GM19239 (cell line): Measurements from ENCODE around the gene RDH14.

Experiments used
- DNase-seq: peaks from one replicate; pipeline ENCODE4 v3.0.0; 2011; ENCODE audit warnings: low spot score; ENCODE audit not compliant: insufficient read length
- FAIRE-seq: peaks from 2 replicates; lab custom pipeline; 2011; peaks lifted over from hg19 to GRCh38; lab: Jason Lieb, UNC

Gene RDH14

DNA sequence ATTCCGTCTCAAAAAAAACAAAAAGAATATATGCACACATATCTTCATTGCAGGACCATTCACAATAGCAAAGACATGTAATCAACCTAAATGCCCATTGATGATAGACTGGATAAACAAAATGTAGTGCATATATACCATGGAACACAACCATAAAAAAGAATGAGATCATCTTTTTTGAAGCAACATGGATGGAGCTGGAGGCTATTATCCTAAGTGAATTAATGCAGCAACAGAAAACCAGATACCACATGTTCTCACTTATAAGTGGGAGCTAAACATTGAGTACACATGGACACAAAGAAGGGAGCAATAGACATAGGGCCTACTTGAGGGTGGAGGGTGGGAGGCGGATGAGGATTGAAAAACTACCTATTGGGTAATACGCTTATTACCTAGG lies 20.2 kb upstream of the RDH14 start:
- FAIRE-seq (no peak), DNase-seq (no peak)

DNA sequence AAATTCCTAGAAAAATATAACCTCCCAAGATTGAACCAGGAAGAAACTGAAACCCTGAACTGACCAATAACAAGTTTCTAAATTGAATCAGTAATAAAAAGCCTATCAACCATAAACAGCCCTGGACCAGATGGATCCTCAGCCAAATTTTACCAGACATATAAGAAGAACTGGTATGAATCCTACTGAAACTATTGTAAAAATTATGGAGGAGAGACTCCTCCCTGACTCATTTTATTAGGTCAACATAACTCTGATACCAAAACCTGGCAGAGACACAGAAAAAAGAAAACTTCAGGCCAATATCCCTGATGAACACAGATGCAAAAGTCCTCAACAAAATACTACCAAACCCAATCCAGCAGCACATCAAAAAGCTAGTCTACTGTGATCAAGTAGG lies 17.6 kb upstream of the RDH14 start:
- no peak for DNase-seq
- no peak for FAIRE-seq

DNA sequence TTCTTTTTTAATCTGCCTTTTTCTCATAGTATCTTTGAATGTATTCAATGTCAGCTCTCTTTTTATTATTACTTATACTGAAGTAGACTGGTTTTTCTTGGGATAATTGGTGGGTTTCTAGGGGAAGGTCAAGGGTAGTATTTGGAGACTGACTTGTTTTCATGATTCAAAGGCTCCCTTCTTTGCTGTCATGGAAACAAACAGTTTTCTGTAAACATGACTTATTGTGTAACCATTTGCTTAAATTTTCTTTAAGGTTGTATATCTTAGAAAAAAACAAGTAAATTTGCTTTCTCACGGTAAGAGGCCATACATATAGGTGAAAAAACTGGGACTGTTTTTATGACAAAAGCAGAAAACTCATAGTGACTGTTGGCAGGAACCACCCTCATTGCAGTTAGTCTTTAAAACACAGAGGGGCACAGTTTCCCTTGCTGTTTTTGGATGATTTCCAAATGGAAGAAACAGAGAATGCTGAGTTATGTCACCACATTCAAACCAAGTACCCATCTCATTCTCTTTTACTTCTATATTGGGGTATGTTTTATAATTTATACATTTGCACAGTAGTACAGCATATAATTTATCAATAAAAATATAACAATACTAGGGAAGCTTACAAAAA lies 5.8 kb upstream of the RDH14 start:
- no peak for DNase-seq
- FAIRE-seq = no peak

DNA sequence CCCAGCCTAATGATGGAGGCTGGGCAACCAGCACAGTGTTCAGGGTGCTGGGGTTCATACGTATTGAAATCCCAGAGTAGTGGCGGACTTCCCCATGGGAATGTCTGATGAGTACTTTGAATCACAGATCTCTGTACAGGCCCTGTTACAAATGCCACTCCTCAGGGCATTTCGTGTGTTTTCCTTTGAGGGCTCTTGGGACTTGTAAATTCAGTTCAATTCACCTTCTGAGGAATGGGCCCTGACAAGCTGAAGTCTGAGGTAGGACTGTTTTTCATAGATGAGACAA lies 288 bp upstream of the RDH14 start:
- FAIRE-seq = no peak
- no peak for DNase-seq

DNA sequence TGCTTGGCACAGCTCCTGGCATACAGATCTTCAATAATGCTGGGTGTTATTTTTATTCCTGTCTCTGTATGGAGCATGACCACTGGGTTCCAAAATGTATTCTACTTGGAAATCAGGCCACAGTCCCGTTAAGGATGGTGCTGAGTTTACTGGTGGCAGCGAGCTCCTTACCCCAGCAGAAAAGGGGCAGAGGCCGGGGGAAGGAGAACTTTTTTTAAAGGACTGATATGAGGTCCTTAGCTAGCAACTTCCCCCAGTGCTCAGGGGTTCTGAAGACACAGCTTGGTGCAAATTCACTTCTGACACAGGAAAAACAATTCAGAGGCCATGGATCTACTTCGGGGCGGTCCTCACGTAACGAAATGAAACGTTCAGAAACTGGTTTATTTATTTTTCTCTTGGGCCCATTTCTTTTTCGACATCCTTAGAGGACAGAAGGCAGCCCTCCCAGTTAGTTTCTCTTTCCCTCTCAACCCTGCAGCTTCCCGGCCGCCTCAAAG lies 872 bp downstream of the RDH14 start:
- DNase-seq (no peak), FAIRE-seq (peak; percentile 70)

DNA sequence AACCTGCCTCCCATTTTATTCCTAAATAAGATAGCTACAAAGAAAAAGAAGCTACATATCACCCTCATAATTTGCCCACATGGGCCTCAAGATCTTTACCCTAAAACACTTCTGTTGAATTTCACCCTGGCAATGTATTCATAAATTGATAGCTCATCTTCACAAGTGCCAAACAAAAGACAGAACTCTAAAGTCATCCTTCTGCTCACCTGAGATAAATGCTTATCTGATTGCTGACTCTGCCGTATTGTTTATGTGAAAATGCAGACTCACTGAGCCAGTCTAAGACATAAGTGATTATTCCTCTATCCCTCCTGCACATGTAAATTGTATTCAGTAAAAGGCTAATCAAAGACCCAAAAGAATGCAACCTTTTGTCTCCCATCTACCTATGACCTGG lies 2.0 kb downstream of the RDH14 start:
- no peak for DNase-seq
- no peak for FAIRE-seq

DNA sequence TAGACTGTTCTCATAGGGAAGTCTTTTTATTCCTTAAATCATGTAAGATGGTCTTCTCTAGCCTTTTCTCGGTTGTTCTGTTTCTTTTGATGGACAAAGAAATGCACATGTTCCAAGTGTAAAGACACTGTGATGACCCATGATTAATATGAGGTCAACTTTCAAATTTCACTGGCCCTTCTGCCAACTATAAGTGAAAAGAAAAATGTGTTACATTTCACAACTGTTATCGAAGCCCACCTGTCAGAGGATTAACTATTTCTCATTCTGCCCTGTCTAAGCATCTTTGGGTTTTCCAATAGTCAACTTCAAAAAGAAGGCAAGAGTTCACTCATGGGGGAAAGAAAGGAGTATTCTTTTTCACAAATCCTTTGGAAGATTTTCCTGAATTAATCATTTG lies 3.3 kb downstream of the RDH14 start:
- FAIRE-seq = no peak
- no peak for DNase-seq

DNA sequence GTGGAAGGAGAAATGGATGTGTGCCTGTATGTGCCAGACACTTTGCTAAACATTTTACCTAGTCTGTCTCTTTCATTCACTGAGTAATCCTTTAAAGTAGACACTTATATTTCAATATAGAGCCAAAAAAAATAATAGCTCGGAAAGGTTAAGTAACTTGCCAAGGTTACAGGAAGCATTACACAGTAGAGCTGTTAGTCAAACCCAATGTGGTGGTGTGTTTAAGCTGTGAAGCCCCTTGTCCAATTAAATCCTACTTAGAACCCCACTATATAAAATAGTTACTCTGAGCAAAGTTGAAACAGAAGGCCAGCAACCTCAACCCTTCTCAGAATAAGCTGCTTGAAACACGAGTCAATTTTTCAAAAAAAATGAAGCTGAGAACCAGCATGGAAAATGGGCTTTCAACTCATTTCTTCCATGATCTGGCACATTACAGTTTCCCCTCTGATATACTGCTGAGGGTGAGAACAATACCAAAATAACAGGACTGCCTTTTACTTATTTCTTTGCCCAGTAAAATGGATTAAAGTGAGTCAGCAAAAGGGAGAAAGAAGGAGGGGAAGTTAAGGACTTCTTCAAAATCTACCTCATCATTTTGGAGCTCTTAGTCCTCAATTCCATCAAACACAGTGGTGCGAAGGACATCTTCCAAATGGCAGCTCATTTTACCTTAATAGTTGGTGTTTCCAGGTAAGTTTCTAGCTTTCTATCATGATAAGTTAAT lies 7.9 kb downstream of the RDH14 start:
- FAIRE-seq = no peak
- no peak for DNase-seq

DNA sequence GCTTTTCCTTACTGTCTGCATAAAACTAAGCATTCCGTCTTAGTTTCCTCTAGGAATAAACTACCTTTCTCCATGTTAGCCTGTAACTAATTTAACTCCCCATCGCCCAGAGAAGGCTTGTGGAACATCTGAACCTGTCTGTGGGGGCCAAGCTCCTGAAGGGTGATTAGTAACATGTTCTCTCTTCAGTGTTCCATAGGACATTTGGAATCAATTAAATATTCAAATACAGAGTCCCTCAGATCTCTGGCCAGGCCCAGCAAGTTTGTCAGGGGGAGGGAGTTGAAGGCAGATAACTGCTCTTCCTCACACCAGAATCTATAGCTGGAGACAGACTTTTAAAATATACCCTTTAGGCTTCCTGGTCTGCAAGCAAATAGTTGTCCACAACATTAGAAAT lies 8.8 kb downstream of the RDH14 start:
- no peak for FAIRE-seq

DNA sequence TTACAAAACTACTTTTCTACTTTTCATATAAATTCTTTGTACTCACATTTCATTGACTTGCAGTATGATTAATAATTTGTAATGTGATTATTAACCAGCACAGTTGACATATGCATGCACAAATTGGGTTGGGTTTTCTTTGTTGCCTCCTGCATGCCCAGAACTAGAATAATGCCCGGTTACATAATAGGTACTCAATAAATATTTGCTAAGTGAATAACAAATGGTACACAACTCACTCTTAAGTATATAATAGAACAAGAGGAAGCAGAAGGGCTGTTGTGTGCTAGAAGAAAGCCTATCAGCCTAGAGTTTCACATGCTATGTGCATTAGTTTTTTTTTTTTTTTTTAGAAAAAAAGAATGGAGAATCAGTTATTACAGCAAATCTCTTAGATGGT lies 9.3 kb downstream of the RDH14 start:
- DNase-seq (no peak), FAIRE-seq (no peak)

More for the DNA sequence above, 8.8 kb downstream of the RDH14 start:
- DNase-seq = no peak

DNA sequence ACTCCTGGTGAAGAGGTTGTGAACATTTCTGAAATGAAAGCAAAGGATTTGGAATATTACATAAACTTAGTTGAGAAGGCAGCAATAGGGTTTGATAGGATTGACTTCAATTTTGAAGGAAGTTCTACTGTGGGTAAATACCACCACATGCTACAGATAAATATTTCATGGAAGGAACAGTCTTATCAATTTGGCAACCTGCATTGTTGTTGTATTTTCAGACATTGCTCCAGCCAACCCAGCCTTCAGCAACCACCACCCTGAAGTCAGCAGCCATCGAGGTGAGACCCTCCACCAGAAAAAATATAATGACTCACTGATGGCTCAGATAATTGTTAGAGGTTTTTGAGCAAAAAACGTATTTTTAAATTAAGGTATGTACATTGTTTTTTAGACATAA lies 10.0 kb downstream of the RDH14 start:
- DNase-seq (no peak), FAIRE-seq (no peak)

DNA sequence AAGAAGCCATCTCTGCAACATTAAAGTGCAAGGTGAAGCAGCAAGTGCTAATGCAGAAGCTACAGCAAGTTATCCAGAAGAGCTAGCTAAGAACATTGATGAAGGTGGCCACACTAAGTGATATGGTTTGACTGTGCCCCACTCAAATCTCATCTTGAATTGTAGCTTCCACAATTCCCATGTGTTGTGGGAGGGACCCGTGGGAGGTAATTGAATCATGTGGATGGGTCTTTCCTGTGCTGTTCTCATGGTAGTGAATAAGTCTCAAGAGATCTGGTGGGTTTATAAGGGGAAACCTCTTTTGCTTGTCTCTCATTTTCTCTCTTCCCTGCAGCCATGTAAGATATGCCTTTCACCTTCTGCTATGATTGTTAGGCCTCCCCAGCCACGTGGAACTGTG lies 11.4 kb downstream of the RDH14 start:
- DNase-seq (no peak), FAIRE-seq (no peak)

DNA sequence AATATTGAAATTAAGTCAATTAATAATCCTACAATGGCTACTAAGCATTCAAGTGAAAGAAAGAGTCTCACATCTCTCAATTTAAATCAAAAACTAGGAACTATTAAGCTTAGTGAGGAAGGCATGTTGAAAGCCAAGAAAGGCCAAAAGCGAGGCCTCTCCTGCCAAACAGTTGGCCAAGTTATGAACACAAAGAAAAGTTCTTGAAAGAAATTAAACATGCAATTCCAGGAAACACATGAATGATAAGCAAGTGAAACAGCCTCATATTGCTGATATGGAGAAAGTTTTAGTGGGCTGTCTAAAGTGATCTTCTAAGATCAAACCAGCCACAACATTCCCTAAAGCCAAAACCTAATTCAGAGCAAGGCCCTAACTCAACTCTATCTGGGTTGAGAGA lies 11.8 kb downstream of the RDH14 start:
- DNase-seq (no peak), FAIRE-seq (no peak)

DNA sequence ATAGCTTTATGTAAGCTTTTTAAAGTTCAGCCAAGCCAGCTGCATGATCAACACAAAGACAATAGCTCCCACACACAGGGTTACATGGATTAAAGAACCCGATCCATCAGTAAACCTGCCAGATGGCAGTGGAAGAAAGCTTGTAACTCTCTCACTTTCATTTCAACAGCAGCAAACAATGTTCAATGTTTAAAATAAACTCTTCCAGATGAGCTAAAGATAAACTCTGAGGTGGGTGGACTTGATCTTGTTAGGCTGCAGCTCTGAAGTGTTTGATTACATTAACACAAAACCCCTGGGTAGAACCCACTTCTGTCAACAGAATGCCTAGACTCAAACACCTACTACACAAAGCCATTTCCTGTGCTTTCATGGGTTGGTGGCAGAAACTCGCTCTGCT lies 13.9 kb downstream of the RDH14 start:
- FAIRE-seq (peak; percentile 4), DNase-seq (no peak)

DNA sequence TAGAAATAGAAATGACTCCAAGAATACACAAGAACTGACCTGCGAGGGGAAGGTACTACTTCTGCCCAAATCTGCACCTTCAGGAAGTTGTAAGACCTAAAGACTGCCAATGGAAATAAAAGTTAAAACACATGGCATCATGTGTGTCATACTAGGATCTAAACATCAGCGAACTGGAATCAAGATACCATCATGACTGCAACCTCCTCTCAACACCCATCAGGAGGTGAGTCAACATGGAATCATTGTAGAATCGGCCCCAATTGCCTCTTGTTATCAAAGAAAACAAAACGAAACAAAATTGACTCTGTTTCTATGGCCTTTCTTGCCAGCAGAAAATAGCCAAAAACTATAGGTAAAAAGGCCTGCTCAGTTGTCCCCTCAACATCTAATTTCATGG lies 15.1 kb downstream of the RDH14 start:
- FAIRE-seq (no peak), DNase-seq (no peak)

DNA sequence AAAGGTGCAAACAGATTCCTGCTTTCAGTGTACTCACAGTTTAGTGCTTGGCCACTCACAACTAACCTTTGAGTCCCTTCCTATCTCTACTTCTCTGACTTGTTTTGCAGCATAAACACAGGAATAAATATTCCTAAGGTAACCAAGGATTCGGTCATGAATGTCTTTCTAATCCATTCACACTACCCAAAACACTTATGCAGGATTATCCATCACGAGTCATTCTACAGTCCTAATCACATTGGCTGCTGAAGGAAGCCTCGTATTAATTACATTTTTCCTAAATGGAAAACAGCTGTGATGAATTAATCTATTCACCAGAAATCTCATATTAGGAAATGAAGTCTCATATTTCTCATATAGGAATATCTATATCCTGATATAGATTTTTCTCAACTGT lies 16.3 kb downstream of the RDH14 start:
- DNase-seq = no peak
- no peak for FAIRE-seq

DNA sequence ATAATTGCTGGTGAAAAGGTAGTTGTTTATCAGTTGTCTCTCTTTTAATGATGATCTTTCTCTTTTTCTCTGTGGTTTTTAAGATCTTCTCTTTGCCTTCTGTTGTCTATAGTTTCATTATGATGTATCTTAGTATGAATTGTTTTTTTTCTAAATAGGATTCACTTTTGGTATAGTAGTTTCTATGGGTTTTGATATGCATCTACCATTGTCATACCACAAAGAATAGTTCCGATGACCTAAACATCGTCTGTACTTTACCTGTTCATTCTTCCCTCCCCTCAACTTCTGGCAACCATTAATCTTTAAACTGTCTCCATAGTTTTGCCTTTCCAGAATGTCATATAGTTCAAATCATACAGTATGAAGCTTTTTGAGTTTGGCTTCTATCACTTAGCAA lies 19.6 kb downstream of the RDH14 start:
- FAIRE-seq (no peak), DNase-seq (no peak)

DNA sequence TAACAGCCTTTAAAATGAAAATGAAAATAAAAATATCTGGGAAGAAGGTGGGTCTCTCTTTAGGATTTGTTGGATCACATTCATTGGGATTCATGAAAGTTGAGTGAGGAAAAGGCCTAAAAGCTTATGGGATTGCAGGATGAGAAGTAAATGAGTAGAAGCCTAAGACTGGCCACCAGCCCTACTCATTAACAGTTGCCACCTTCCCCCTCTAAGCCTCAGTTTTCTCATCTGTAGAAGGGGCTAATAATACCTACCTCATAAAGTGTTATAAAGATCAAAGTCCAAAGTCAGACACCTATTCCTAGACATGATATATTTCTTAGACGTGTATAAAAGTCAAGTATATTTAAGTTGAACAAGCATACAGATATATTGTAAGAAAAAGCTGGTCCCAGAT lies 23.8 kb downstream of the RDH14 start:
- DNase-seq = no peak
- no peak for FAIRE-seq

DNA sequence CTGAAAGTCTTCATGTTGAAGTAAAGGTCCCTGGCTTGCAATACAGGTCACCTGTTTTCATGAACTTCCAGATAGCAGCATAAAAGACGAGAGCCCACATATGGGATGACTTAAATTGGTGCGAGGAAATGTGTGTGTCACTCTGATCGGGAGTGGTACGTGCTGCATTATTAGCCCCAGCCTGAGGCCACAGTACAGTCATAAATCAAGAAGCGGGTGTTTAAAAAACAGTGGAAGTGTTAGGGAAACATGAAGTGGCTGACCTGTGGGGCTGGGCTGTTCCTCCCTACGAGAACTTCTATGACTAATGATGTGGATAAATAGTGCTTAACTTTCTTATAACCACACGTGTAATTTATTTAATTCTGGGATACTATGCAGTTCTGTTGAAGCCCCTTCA lies 24.4 kb downstream of the RDH14 start:
- DNase-seq (no peak), FAIRE-seq (no peak)

DNA sequence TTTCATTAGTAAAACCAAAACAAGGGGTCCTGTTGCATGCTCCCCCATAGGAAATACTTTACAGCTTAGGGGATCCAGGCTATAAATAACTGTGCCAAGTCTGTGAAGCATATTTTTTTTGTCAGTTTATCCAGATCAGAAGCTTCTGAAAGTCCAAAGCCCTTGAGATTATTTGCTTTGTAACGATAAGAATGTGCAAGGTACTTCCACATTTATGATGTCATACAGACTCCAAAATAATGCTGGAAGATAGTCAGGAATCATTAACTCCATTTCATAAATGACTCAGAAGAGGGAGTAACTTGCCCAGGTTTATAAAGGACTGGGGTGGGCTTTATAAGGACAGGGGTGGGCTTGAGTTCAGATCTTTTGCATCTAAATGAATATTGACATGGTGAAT lies 29.3 kb downstream of the RDH14 start:
- DNase-seq (no peak), FAIRE-seq (no peak)

DNA sequence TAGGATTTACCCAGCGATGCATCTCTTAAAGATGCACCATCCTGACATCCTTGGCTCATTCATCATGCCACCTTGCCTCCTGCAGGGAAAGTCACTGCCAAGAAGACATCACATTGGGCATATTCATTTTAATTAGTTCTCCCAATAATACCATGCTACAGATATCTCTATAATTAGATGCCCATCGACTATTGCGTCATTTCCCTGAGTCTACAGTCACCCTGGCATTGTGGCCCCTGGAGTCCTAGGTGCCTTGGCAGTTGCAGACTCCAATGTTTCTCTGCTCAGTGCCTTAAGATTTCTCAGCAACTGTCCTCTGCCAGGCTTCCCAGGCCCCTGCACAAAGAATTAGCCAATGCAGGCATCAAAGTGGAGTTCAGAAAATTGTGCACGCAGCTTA lies 32.6 kb downstream of the RDH14 start:
- DNase-seq (no peak), FAIRE-seq (no peak)

DNA sequence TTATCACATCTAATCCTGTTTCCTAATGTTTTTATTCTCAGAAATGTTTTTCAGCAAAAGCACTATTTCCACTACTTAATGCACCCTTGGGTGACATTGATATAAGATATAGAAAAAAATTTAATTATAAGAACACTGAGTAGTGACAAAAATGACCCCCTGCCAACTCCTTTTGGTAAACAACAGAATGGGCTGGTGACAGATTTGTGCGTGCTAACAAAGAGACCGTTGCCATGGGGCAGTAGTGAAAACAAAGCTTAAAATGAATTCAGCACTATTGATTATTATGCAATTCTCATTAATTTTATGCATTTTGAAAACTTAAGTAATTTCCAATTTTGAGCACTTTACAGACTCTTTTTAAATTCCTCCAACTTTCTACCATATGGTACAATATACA lies 33.1 kb downstream of the RDH14 start:
- DNase-seq = no peak

More for the DNA sequence above, 33.1 kb downstream of the RDH14 start:
- FAIRE-seq = no peak
